Natural killer cell (primary cell): Measurements from ENCODE around the gene TMED6. TPM values are rescaled to one million over a fixed set of nuclear protein-coding genes. Genes with fewer than 3 reads are reported as not detected.
A peak's percentile ranks its signal among the peaks of the same experiment; 100 is the strongest.

Experiments
- ATAC-seq, 3 donors: fragments of 150-1000 bp in 2 of 3; fragments of 200-7000 bp in 1 of 3; cut with Tn5 transposase; 1 replicate in 1 of 3; 2 replicates in 2 of 3; pipeline ENCODE4 v1.10.0; 2021; ENCODE audit warnings: mild to moderate bottlenecking in 2 of 3, moderate library complexity in 2 of 3
- DNase-seq, 2 donors: peaks; one replicate each; pipeline versions ENCODE4 v3.0.0 to v3.0.0-alpha.2; 2013 to 2021; ENCODE audit warnings: mixed read lengths in 1 of 2
- H3K27ac ChIP-seq: one replicate; pipeline ENCODE4 v1.5.1; 2013; ENCODE audit warnings: mild to moderate bottlenecking, low read length
- H3K27me3 ChIP-seq: one replicate; pipeline ENCODE4 v1.6.1; 2013; ENCODE audit warnings: low read length; ENCODE audit not compliant: control insufficient read depth, insufficient read depth
- H3K36me3 ChIP-seq: one replicate; pipeline ENCODE4 v1.6.1; 2013; ENCODE audit warnings: low read length; ENCODE audit not compliant: control insufficient read depth, insufficient read depth
- H3K4me1 ChIP-seq: one replicate; pipeline ENCODE4 v1.6.1; 2013; ENCODE audit warnings: low read length; ENCODE audit not compliant: control insufficient read depth, insufficient read depth
- H3K4me3 ChIP-seq: one replicate; pipeline ENCODE4 v1.5.1; 2013; ENCODE audit warnings: low read length
- H3K9me3 ChIP-seq: one replicate; pipeline ENCODE4 v1.6.1; 2013; ENCODE audit warnings: low read length; ENCODE audit not compliant: control insufficient read depth, insufficient read depth
- H3K27ac Mint-ChIP-seq, 2 donors: one replicate each; pipeline ENCODE4 v1.8.0; 2022; ENCODE audit warnings: mild to moderate bottlenecking in 2 of 2, mixed read lengths in 2 of 2, moderate library complexity in 1 of 2
- H3K27me3 Mint-ChIP-seq, 2 donors: one replicate each; pipeline ENCODE4 v1.8.0; 2022; ENCODE audit warnings: low read depth in 2 of 2, mixed read lengths in 2 of 2
- H3K36me3 Mint-ChIP-seq: one replicate; pipeline ENCODE4 v1.8.0; 2022; ENCODE audit warnings: mixed read lengths
- H3K4me1 Mint-ChIP-seq, 2 donors: one replicate each; pipeline ENCODE4 v1.8.0; 2022; ENCODE audit warnings: mixed read lengths in 2 of 2
- H3K4me3 Mint-ChIP-seq: one replicate; pipeline ENCODE4 v1.8.0; 2022; ENCODE audit warnings: mild to moderate bottlenecking, moderate library complexity, mixed read lengths
- H3K9me3 Mint-ChIP-seq, 2 donors: one replicate each; pipeline ENCODE4 v1.8.0; 2022; ENCODE audit warnings: mixed read lengths in 2 of 2
- WGBS: methylation state at CpG from one replicate; pipeline ENCODE4 v1.1.7; 2013; ENCODE audit warnings: missing lambda C conversion rate; ENCODE audit not compliant: insufficient coverage; 5-methylcytosine and 5-hydroxymethylcytosine counted together
- intact Hi-C: fragments of 100-400 bp; cut with micrococcal nuclease; formaldehyde crosslinking; loops from one replicate; pipeline ENCODE4 v1.14.2; 2022
- total RNA-seq, 4 donors: library from RNA; stranded (reverse); fragments of 120-200 nt in 1 of 4; gene quantifications; one replicate each; pipeline versions ENCODE4 v1.2.3 to v1.2.4, GENCODE V29; 2013 to 2022
- TF ChIP-seq, protein P1 (sequence below): fragments of 200-600 bp; IDR thresholded peaks from one replicate; pipeline ENCODE4 v1.8.0; 2022; ENCODE audit warnings: antibody characterized with exemption

The TMED6 gene
- total RNA-seq, 3 donors from 2014 or later (not counting 1 experiment from before 2014, with no cell fraction given), result 1.4 to 1.8 (median 1.6) TPM

DNA sequence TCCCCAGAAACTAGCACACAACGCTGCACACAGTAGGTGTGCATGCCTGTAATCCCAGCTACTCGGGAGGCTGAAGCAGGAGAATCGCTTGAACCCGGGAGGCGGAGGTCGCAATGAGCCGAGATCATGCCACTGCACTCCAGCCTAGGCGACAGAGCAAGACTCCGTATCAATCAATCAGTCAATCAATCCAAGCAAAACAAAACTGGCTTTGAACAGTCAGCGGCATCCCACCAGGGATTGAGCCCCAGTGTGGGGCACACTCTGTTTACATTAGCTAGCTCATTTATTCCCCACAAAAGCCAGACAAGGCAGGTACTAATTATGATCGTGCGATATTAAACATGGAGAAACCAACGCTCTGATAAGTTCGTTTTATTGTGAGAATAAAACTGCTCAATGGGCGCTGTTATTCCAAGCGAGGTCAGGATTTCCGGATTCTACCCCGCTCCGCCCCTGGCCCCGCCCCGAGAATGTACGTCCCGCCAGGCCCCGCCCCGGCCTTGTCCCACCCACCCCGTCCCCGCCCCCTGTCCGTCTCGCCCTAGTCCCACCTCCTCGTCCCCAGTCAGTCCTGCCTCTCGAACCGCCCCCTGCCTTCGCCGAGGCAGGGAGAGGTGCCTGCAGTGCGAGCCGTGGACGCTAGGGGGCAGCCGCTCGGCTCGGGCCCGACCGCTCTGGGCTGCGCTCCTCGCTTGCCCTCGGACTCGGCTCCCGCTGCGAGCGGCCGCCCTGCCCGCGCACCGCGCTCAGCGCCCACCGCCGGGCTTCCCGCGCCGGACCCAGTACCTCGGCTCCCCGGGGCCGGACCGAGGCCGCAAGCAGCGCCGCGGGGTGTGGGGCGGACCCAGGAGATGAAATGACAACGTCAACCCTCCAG is 40.7 kb downstream of the TMED6 start, which contains the start of gene VPS4A:
Gene VPS4A, plus strand, starts transcription at position 698 of the 880 bp plus-strand sequence. Its CDS starts 162 bp downstream, at position 860.
- peak; percentile 95 to 100 (median 97) for ATAC-seq
- 10% methylated on average over 67 of the region's 70 CpGs for WGBS

DNA sequence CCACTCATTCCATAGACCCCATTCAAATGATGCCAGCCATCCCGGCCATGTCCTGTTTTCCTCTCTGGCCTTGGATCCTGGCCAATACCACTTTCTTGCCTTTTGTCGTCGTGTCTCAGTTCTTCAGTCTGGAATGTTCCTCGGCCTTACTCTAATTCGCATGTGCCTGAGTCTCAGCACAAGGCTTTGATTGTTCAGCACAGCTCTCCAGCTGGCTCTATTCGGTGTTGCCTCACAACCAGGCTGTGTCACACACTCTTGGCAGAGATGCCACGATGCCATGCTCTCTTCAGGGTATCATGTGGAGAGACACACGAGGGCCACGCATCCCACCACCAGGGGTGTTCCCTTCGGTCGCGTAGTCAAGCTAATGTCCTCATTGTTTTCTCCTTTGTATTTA is 42.3 kb downstream of the TMED6 start:
- Histone ChIP-seq H3K36me3 (peaks cover under 1% of the 10 kb centered on the region), H3K9me3 (no peaks in the 10 kb centered on the region), H3K4me3 (no peak overlapping the region), H3K27ac (no peak overlapping the region), H3K4me1 (peaks cover 20% of the 10 kb centered on the region), H3K27me3 (no peaks in the 10 kb centered on the region)
- Mint-ChIP-seq H3K4me1 (peaks cover 21 to 28% of the 10 kb centered on the region in 2 donors), H3K27me3 (no peaks in the 10 kb centered on the region), H3K9me3 (no peaks in the 10 kb centered on the region), H3K27ac (peak overlapping the region; percentile 7 to 10), H3K4me3 (peak overlapping the region; percentile 31), H3K36me3 (no peaks in the 10 kb centered on the region)
- intact Hi-C loops, result no loop called here
- DNase-seq (no peak), ATAC-seq (no peak)
- TF ChIP-seq, protein P1, sequence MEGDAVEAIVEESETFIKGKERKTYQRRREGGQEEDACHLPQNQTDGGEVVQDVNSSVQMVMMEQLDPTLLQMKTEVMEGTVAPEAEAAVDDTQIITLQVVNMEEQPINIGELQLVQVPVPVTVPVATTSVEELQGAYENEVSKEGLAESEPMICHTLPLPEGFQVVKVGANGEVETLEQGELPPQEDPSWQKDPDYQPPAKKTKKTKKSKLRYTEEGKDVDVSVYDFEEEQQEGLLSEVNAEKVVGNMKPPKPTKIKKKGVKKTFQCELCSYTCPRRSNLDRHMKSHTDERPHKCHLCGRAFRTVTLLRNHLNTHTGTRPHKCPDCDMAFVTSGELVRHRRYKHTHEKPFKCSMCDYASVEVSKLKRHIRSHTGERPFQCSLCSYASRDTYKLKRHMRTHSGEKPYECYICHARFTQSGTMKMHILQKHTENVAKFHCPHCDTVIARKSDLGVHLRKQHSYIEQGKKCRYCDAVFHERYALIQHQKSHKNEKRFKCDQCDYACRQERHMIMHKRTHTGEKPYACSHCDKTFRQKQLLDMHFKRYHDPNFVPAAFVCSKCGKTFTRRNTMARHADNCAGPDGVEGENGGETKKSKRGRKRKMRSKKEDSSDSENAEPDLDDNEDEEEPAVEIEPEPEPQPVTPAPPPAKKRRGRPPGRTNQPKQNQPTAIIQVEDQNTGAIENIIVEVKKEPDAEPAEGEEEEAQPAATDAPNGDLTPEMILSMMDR, result no peak
- WGBS, result 93% methylated on average over 11 of the region's 12 CpGs

More for the DNA sequence above, 40.7 kb downstream of the TMED6 start, which contains the start of gene VPS4A:
- Mint-ChIP-seq H3K4me3 (peak within 1 kb of the TSS; percentile 98), H3K27ac (peak within 1 kb of the TSS; percentile 90 to 93), H3K4me1 (peaks cover 21 to 32% of the 10 kb centered on the region in 2 donors), H3K36me3 (no peaks in the 10 kb centered on the region), H3K27me3 (no peaks in the 10 kb centered on the region), H3K9me3 (no peaks in the 10 kb centered on the region)
- no peaks in the 10 kb centered on the region for H3K27me3 ChIP-seq
- peaks cover 20% of the 10 kb centered on the region for H3K4me1 ChIP-seq
- intact Hi-C loops, result loop anchor here (1.0 kb wide), 1 partner anchor 28 kb away; the partner anchor contains the start of genes COG8 and NIP7
- H3K9me3 ChIP-seq, result no peaks in the 10 kb centered on the region
- DNase-seq, result peak; percentile 98
- H3K4me3 ChIP-seq, result peak within 1 kb of the TSS; percentile 55
- H3K36me3 ChIP-seq, result peaks cover 14% of the 10 kb centered on the region
- H3K27ac ChIP-seq, result peak within 1 kb of the TSS; percentile 78
- TF ChIP-seq, protein P1, result peak; percentile 85

DNA sequence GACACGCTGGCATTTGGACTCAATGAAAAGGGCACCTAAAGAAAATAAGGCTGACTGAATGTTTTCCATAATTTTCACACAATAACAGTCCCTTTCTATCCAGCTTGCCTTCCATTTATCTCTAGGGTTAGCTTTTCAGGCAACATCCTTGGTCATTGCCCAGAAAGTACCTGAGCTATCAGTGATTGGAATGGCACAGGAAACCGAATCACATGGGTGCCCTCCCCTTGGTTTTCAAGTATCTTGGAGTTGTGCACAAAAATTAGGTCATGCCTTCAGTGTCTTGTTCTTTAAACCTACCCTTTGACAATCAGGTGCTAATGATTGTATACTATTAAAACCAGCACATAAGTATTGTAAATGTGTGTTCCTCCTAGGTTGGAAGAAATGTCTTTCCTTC is 43.7 kb downstream of the TMED6 start:
- peaks cover 18% of the 10 kb centered on the region for H3K4me1 ChIP-seq
- no peak overlapping the region for H3K27ac Mint-ChIP-seq
- TF ChIP-seq, protein P1, result no peak
- WGBS, result 97% methylated on average over 2 of the region's 2 CpGs
- H3K4me3 ChIP-seq, result no peak overlapping the region
- intact Hi-C loops, result no loop called here
- no peaks in the 10 kb centered on the region for H3K36me3 Mint-ChIP-seq
- H3K4me1 Mint-ChIP-seq, result peaks cover 14% of the 10 kb centered on the region in 2 donors
- no peak for ATAC-seq
- no peak for DNase-seq
- H3K36me3 ChIP-seq, result no peaks in the 10 kb centered on the region
- H3K27ac ChIP-seq, result no peak overlapping the region
- no peaks in the 10 kb centered on the region for H3K9me3 Mint-ChIP-seq
- no peaks in the 10 kb centered on the region for H3K27me3 ChIP-seq
- H3K4me3 Mint-ChIP-seq, result no peak overlapping the region
- H3K27me3 Mint-ChIP-seq, result no peaks in the 10 kb centered on the region
- H3K9me3 ChIP-seq, result no peaks in the 10 kb centered on the region
